AG09319 (cell line): Measurements from ENCODE around the gene LARP6.
"Not testable (repeated sequence)": the region's sequence is repeated elsewhere in the genome, so short reads cannot be mapped to it uniquely, and the experiment has no call there.

Experiments used
- DNase-seq: peaks from one replicate; pipeline ENCODE4 v3.0.0-alpha.2; 2010; ENCODE audit warnings: low read depth; ENCODE audit errors: extremely low read depth
- CTCF ChIP-seq: IDR thresholded peaks from 2 replicates; pipeline ENCODE4 v1.5.1; 2011; ENCODE audit warnings: low read depth, mild to moderate bottlenecking, inconsistent platforms, low read length, moderate library complexity

Gene LARP6

GRCh38 chr15:70867911-70868467 lies 14.0 kb upstream of the LARP6 start:
- DNase-seq = no peak
- no peak for TF ChIP-seq CTCF

GRCh38 chr15:70866982-70867641 lies 13.2 kb upstream of the LARP6 start:
- TF ChIP-seq CTCF = no peak
- no peak for DNase-seq

GRCh38 chr15:70863450-70864218 lies 9.7 kb upstream of the LARP6 start:
- DNase-seq = no peak
- no peak for TF ChIP-seq CTCF

GRCh38 chr15:70859998-70860397 lies 6.0 kb upstream of the LARP6 start:
- no peak for DNase-seq
- no peak for TF ChIP-seq CTCF

- no peak for DNase-seq
- TF ChIP-seq CTCF = no peak
Measured at GRCh38 chr15:70859322-70859908, 5.5 kb upstream of the LARP6 start.

- DNase-seq = not testable (repeated sequence)
Measured at GRCh38 chr15:70858614-70859321, 4.8 kb upstream of the LARP6 start.

- TF ChIP-seq CTCF = no peak
- no peak for DNase-seq
Measured at GRCh38 chr15:70857562-70858285, 3.8 kb upstream of the LARP6 start.
